GM12878 (cell line): Measurements from ENCODE around the gene CCDC54. TPM values are rescaled to one million over a fixed set of nuclear protein-coding genes. Genes with fewer than 3 reads are reported as not detected.

Experiments
- ATAC-seq: fragments of 200-7000 bp; cut with Tn5 transposase; 3 replicates; pipeline ENCODE4 v1.9.1; 2020; ENCODE audit warnings: mild to moderate bottlenecking, moderate library complexity
- BruUV-seq: library from RNA; stranded (reverse); fragments of 400-500 nt; replicated peaks from 2 replicates; lab custom pipeline; 2021; lab: Mats Ljungman, UMichigan
- CTCF ChIA-PET: fragments of 300-600 bp; sonication (Branson Sonifier 250); formaldehyde crosslinking; extraction: SDS; loops from one replicate; lab custom pipeline; 2021; ENCODE audit warnings: inconsistent platforms; lab: Yijun Ruan, JAX
- POLR2A ChIA-PET: fragments of 350-600 bp; formaldehyde crosslinking; extraction: SDS; loops from one replicate; lab custom pipeline; 2021; ENCODE audit warnings: inconsistent platforms; lab: Charles Lee
- RAD21 ChIA-PET: fragments of 300-600 bp; sonication (Branson Sonifier 250); formaldehyde crosslinking; loops from one replicate; lab custom pipeline; 2023; ENCODE audit warnings: antibody characterized with exemption; ENCODE audit not compliant: unreplicated experiment; lab: Charles Lee
- SMC1A ChIA-PET: fragments of 300-600 bp; sonication (Branson Sonifier 250); formaldehyde crosslinking; loops from one replicate; lab custom pipeline; 2023; ENCODE audit not compliant: unreplicated experiment, uncharacterized antibody; lab: Charles Lee
- DNase-seq: peaks from one replicate; pipeline ENCODE4 v3.0.0-alpha.2; 2011; ENCODE audit warnings: low read depth, low spot score
- FAIRE-seq: peaks from 3 replicates; lab custom pipeline; 2011; peaks lifted over from hg19 to GRCh38; lab: Jason Lieb, UNC
- H2AFZ ChIP-seq: 2 replicates; pipeline ENCODE4 v1.6.0; 2011; ENCODE audit warnings: low read depth, low read length, control low read depth; ENCODE audit not compliant: control insufficient read depth
- H3K27ac ChIP-seq: 2 replicates; pipeline ENCODE4 v1.5.1; 2011; ENCODE audit warnings: control low read depth; ENCODE audit not compliant: control insufficient read depth, insufficient read depth
- H3K27me3 ChIP-seq, 2 experiments: replicated peaks in 1 of 2; 2 replicates each; pipeline versions ENCODE4 v1.6.0 to v1.6.1; 2011; ENCODE audit warnings: low read length in 1 of 2; ENCODE audit not compliant: control insufficient read depth in 2 of 2, insufficient read depth in 2 of 2
- H3K36me3 ChIP-seq, 2 experiments: 2 replicates each; pipeline ENCODE4 v1.5.1; 2011; ENCODE audit warnings: low read length in 1 of 2; ENCODE audit not compliant: control insufficient read depth in 2 of 2, insufficient read depth in 2 of 2
- H3K4me1 ChIP-seq: 2 replicates; pipeline ENCODE4 v1.6.1; 2011; ENCODE audit warnings: mild to moderate bottlenecking, low read length, moderate library complexity, mixed read lengths; ENCODE audit not compliant: control insufficient read depth, insufficient read depth
- H3K4me2 ChIP-seq: 2 replicates; pipeline ENCODE4 v1.6.0; 2011; ENCODE audit warnings: control low read depth; ENCODE audit not compliant: control insufficient read depth, insufficient read depth
- H3K4me3 ChIP-seq: fragments of 200-600 bp; sonication (generic); 2 replicates; pipeline ENCODE4 v1.5.1; 2016
- H3K79me2 ChIP-seq: 2 replicates; pipeline ENCODE4 v1.6.0; 2011; ENCODE audit warnings: low read length; ENCODE audit not compliant: control insufficient read depth, insufficient read depth
- H3K9ac ChIP-seq: 2 replicates; pipeline ENCODE4 v1.8.0; 2011; ENCODE audit warnings: low read length, control low read depth, mixed read lengths; ENCODE audit not compliant: control insufficient read depth, insufficient read depth
- H3K9me3 ChIP-seq: replicated peaks from 3 replicates; pipeline ENCODE4 v1.5.1; 2011; ENCODE audit warnings: mild to moderate bottlenecking, low read length; ENCODE audit not compliant: control insufficient read depth, insufficient read depth
- H4K20me1 ChIP-seq: 2 replicates; pipeline ENCODE4 v1.6.0; 2011; ENCODE audit not compliant: control insufficient read depth, insufficient read depth
- FOS ChIP-seq: IDR thresholded peaks from 3 replicates; pipeline ENCODE4 v1.6.1; 2011; ENCODE audit warnings: borderline replicate concordance; ENCODE audit not compliant: insufficient read length; ENCODE audit errors: extremely low read depth
- NR2F1 ChIP-seq: fragments of 450-650 bp; conservative IDR thresholded peaks from 2 replicates; pipeline ENCODE4 v1.6.1; 2017; ENCODE audit warnings: mild to moderate bottlenecking
- RAD51 ChIP-seq: fragments of 450-650 bp; IDR thresholded peaks from 2 replicates; pipeline ENCODE4 v1.6.1; 2016; ENCODE audit warnings: moderate library complexity, mild to moderate bottlenecking, inconsistent platforms
- SMC3 ChIP-seq: IDR thresholded peaks from 2 replicates; pipeline ENCODE4 v1.6.1; 2011; ENCODE audit warnings: low read length, improper control_type of control experiment, borderline replicate concordance
- ZNF274 ChIP-seq: IDR thresholded peaks from one replicate; pipeline ENCODE4 v1.8.0; 2011; ENCODE audit not compliant: insufficient read length, insufficient read depth
- WGBS: methylation state at CpG from one replicate; pipeline ENCODE4 v1.1.6; 2016; ENCODE audit warnings: low lambda C conversion rate; ENCODE audit not compliant: insufficient replicate concordance, insufficient coverage; ENCODE audit errors: missing lambda C conversion rate; 5-methylcytosine and 5-hydroxymethylcytosine counted together
- in situ Hi-C: fragments of 300-500 bp; cut with MboI; formaldehyde crosslinking; loops from 9 replicates; pipeline ENCODE4 v1.14.3; 2018; ENCODE audit warnings: mixed read lengths
- intact Hi-C: fragments of 100-400 bp; cut with micrococcal nuclease; formaldehyde crosslinking; loops from one replicate; pipeline ENCODE4 v1.14.2; 2022; ENCODE audit not compliant: unreplicated experiment
- polyA plus RNA-seq, 11 experiments: library from polyadenylated mRNA; depleted of rRNA in 4 of 11; unstranded in 6 of 11; stranded (reverse) in 5 of 11; fragments of >200 nt; fragmentation: Nextera tagmentation in 4 of 11; fragmentation: Illumina TruSeq in 1 of 11; extraction: Ambion mirVana in 4 of 11; extraction: Trizol in 1 of 11; gene quantifications; 1 replicate in 1 of 11; 2 replicates in 10 of 11; pipeline versions ENCODE4 v1.2.1 to v1.2.3, GENCODE V29; 2011 to 2016; ENCODE audit warnings: inconsistent platforms in 2 of 11, missing spikeins in 2 of 11, low read depth in 1 of 11
- total RNA-seq, 4 experiments: library from RNA; depleted of rRNA in 3 of 4; stranded (reverse); fragments of >200 nt in 3 of 4; fragmentation: Illumina TruSeq in 1 of 4; extraction: Trizol in 1 of 4; gene quantifications; 2 replicates each; pipeline versions ENCODE4 v1.2.1 to v1.2.3, GENCODE V29; 2013 to 2021
- TF ChIP-seq, protein P1 (sequence below): IDR thresholded peaks from 2 replicates; pipeline ENCODE4 v1.6.1; 2012; ENCODE audit warnings: low read depth, low read length, improper control_type of control experiment
- TF ChIP-seq, protein P2 (sequence below): fragments of 450-650 bp; conservative IDR thresholded peaks from 2 replicates; pipeline ENCODE4 v1.6.1; 2017; ENCODE audit warnings: mild to moderate bottlenecking, moderate library complexity

Gene CCDC54
- total and polyA plus RNA-seq, 10 of the 15 experiments (the other 5 are each of a cell fraction or from before 2014, with no cell fraction given) = not detected

DNA sequence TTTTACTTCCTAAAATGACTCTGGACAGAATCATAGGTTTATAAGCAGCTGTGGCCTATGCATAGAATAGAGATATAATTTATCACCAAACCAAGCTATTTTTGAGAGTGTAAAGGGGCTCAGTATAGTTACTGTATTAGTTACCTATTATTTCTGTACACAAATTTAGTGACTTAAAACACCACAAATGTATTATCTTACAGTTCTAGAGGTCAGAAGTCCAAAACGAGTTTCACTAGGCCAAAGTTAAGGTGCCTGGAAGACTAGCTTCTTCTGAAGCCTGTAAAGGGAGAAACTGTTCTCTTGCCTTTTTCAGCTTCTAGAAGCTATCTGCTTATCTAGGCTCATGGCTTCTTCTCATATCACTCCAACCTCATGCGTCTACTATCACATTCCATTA, 30.1 kb downstream of the CCDC54 start:
- no peak for ATAC-seq
- no peak overlapping the region for H3K4me2 ChIP-seq
- H3K4me1 ChIP-seq = no peaks in the 10 kb centered on the region
- intact Hi-C loops = no loop called here
- no peaks in the 10 kb centered on the region for H3K36me3 ChIP-seq
- no peak for DNase-seq
- ChIA-PET SMC1A (no interaction called here), POLR2A (no interaction called here), RAD21 (interaction anchor here (0.8 kb wide), 1 partner anchor 14 kb away, joined by 3 read pairs; no protein-coding TSS in a partner anchor), CTCF (interaction anchor here (1.0 kb wide), 1 partner anchor 15 kb away, joined by 3 read pairs; no protein-coding TSS in a partner anchor)
- H3K9me3 ChIP-seq = no peaks in the 10 kb centered on the region; the same call in 2 of the 3 replicates
- BruUV-seq = no TSS peak
- in situ Hi-C loops = no loop called here
- no peaks in the 10 kb centered on the region for H3K79me2 ChIP-seq
- FAIRE-seq = no peak
- no peak overlapping the region for H3K9ac ChIP-seq
- no peaks in the 10 kb centered on the region for H4K20me1 ChIP-seq
- WGBS = 47% methylated on average over 2 of the region's 2 CpGs
- no peak overlapping the region for H3K4me3 ChIP-seq
- peaks cover 0 to 1% of the 10 kb centered on the region in 2 experiments; a peak in 1 of 4 replicates for H3K27me3 ChIP-seq
- TF ChIP-seq RAD51 (no peak), SMC3 (no peak), NR2F1 (no peak), FOS (no peak), ZNF274 (no peak)
- TF ChIP-seq, protein P1, sequence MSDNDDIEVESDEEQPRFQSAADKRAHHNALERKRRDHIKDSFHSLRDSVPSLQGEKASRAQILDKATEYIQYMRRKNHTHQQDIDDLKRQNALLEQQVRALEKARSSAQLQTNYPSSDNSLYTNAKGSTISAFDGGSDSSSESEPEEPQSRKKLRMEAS = no peak
- TF ChIP-seq, protein P2, sequence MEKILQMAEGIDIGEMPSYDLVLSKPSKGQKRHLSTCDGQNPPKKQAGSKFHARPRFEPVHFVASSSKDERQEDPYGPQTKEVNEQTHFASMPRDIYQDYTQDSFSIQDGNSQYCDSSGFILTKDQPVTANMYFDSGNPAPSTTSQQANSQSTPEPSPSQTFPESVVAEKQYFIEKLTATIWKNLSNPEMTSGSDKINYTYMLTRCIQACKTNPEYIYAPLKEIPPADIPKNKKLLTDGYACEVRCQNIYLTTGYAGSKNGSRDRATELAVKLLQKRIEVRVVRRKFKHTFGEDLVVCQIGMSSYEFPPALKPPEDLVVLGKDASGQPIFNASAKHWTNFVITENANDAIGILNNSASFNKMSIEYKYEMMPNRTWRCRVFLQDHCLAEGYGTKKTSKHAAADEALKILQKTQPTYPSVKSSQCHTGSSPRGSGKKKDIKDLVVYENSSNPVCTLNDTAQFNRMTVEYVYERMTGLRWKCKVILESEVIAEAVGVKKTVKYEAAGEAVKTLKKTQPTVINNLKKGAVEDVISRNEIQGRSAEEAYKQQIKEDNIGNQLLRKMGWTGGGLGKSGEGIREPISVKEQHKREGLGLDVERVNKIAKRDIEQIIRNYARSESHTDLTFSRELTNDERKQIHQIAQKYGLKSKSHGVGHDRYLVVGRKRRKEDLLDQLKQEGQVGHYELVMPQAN = no peak
- H2AFZ ChIP-seq = no peak overlapping the region
- no peak overlapping the region for H3K27ac ChIP-seq
